ENCODE data around the gene ECI1.

The ECI1 gene

DNA sequence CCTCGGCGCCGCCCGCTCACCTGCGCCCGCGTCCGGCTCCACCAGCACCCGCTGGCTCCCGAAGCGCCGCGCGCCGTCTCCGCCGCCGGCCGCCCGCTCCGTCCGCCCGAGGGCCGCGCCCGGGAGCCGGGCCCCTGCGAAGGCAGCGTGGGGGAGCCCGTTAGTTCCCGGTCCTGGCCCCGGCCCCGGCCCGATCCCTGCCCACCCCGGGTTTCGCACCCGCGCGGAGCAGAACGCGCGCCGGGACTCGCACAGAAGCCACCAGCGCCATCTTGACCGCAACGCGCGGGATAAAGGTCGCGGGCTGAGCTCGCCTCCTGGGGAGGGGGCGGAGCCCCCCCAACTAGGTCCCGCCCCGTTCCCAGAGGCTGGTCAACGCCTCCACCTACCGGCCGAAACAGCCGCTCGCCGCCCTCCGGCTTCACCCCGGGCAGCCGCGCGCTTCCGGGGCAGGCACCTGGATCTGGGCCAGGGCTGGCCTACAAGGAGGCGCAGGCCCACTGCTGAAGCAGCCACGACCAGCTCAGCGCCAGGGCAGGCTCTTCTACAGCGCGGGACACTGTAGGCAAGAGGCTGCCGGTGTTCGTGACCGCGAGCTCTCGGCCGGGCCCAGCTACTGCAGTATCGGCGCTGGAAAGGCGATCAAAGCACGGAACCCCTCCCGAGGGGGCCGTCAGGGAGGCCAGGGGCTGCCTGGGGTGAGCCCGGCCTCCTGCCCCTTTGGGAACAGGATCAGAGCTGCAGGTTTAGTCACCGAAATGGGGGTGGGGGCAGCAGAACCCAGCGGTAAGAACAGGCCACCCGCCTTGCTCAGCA, at the start of gene ECI1:
ECI1 (minus strand) TSS at position 292 of the 816 bp plus-strand sequence; CDS start at position 271, 21 bp downstream.
- no peaks in the 10 kb centered on the region for H3K27me3 ChIP-seq (ENCODE audit: control insufficient read depth in 1 of 2, insufficient read depth in 2 of 2, low read length in 2 of 2)
- peak within 1 kb of the TSS; percentile 20 for H3K27ac ChIP-seq (ENCODE audit: low read depth, low read length)
- peak within 1 kb of the TSS; percentile 17 to 53 for H3K4me3 ChIP-seq (ENCODE audit: low read depth in 1 of 2, low read length in 2 of 2)
- H3K4me1 ChIP-seq (ENCODE audit: insufficient read depth, low read length): peaks cover 13% of the 10 kb centered on the region
- H3K9me3 ChIP-seq (ENCODE audit: low read length): no peaks in the 10 kb centered on the region
- H3K36me3 ChIP-seq (ENCODE audit: insufficient read depth, low read length): peaks cover 24% of the 10 kb centered on the region
- peak within 1 kb of the TSS; percentile 66 for H3K9ac ChIP-seq (ENCODE audit: low read length)

GRCh38 chr16:2299915-2300192, 48.5 kb upstream of the ECI1 start:
- Histone ChIP-seq H3K36me3 (ENCODE audit: insufficient read depth, low read length) (peaks cover 12% of the 10 kb centered on the region), H3K9me3 (ENCODE audit: low read length) (no peaks in the 10 kb centered on the region)

DNA sequence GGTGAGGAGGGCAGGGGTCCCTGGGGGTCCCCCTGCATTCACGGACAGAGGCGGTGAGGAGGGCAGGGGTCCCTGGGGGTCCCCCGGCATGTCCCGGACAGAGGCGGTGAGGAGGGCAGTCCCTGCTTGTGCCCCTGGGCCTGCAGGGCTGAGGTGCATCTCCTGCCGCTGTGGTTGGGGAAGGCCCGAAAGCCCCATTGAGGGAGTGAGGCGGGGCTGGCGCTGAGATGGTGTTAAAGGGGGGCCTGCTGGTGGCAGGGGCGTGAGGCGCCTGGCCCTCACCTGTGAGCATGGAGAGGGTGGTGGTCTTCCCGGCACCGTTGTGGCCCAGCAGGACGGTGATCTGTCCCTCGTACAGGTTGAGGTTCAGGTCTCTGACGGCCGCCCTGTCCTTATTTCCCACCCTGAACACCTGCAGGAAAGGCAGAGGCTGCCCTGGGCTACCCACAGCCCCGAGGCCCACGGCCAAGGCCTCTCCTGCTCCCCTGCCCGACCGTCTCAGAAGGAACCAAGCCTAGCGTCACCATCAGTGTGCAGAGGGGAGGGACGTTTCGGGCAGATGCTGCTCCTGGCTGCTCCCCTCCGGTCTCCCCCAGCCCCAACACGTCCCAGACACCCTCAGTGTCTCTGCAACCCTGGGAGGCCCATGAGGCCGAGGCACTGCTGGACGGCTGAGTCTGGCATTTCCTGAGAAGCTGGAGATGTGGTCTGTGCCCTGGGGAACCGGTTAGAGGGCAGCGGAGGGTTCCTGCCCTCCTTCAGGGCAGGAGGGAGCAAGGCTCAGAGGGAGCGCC, 47.9 kb upstream of the ECI1 start:
- Histone ChIP-seq H3K27ac (ENCODE audit: low read depth, low read length) (no peak overlapping the region), H3K9ac (ENCODE audit: low read length) (no peak overlapping the region), H3K36me3 (ENCODE audit: insufficient read depth, low read length) (peaks cover 12% of the 10 kb centered on the region), H3K4me1 (ENCODE audit: insufficient read depth, low read length) (no peaks in the 10 kb centered on the region), H3K4me3 (ENCODE audit: low read depth in 1 of 2, low read length in 2 of 2) (no peak overlapping the region), H3K27me3 (ENCODE audit: control insufficient read depth in 1 of 2, insufficient read depth in 2 of 2, low read length in 2 of 2) (no peaks in the 10 kb centered on the region), H3K9me3 (ENCODE audit: low read length) (no peaks in the 10 kb centered on the region)

More at GRCh38 chr16:2299915-2300192, 48.5 kb upstream of the ECI1 start:
- H3K4me1 ChIP-seq (ENCODE audit: insufficient read depth, low read length): no peaks in the 10 kb centered on the region
- H3K27me3 ChIP-seq (ENCODE audit: control insufficient read depth in 1 of 2, insufficient read depth in 2 of 2, low read length in 2 of 2): no peaks in the 10 kb centered on the region
- no peak overlapping the region for H3K27ac ChIP-seq (ENCODE audit: low read depth, low read length)
- no peak overlapping the region for H3K4me3 ChIP-seq (ENCODE audit: low read depth in 1 of 2, low read length in 2 of 2)
- no peak overlapping the region for H3K9ac ChIP-seq (ENCODE audit: low read length)

DNA sequence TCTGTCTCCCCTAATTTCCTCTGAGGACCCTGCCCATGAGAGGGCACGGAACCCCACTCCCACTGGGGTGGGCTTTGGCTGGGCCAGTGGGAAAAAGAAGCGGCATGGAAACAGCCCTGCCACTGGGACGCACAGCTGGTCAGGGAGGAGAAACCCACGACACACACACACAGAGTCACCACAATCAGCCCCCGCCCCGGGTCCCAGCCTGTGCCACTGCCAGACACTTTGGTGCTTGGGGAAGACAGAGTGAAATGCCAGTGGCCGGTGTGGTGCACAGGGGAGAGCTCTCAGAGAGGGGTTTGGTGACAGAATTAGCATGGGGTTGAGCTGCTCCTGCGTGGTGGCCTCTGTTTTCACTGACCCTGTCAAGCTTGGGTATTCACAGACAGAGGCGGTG, 47.2 kb upstream of the ECI1 start:
- H3K36me3 ChIP-seq (ENCODE audit: insufficient read depth, low read length): peaks cover 12% of the 10 kb centered on the region

GRCh38 chr16:2297506-2297860, 46.1 kb upstream of the ECI1 start:
- Histone ChIP-seq H3K27me3 (ENCODE audit: control insufficient read depth in 1 of 2, insufficient read depth in 2 of 2, low read length in 2 of 2) (no peaks in the 10 kb centered on the region), H3K36me3 (ENCODE audit: insufficient read depth, low read length) (peaks cover 12% of the 10 kb centered on the region), H3K9me3 (ENCODE audit: low read length) (no peaks in the 10 kb centered on the region), H3K9ac (ENCODE audit: low read length) (no peak overlapping the region), H3K4me1 (ENCODE audit: insufficient read depth, low read length) (no peaks in the 10 kb centered on the region), H3K4me3 (ENCODE audit: low read depth in 1 of 2, low read length in 2 of 2) (no peak overlapping the region), H3K27ac (ENCODE audit: low read depth, low read length) (no peak overlapping the region)

More for the DNA sequence above, 47.2 kb upstream of the ECI1 start:
- Histone ChIP-seq H3K4me3 (ENCODE audit: low read depth in 1 of 2, low read length in 2 of 2) (no peak overlapping the region), H3K9me3 (ENCODE audit: low read length) (no peaks in the 10 kb centered on the region), H3K27me3 (ENCODE audit: control insufficient read depth in 1 of 2, insufficient read depth in 2 of 2, low read length in 2 of 2) (no peaks in the 10 kb centered on the region), H3K27ac (ENCODE audit: low read depth, low read length) (no peak overlapping the region), H3K4me1 (ENCODE audit: insufficient read depth, low read length) (no peaks in the 10 kb centered on the region), H3K9ac (ENCODE audit: low read length) (no peak overlapping the region)

DNA sequence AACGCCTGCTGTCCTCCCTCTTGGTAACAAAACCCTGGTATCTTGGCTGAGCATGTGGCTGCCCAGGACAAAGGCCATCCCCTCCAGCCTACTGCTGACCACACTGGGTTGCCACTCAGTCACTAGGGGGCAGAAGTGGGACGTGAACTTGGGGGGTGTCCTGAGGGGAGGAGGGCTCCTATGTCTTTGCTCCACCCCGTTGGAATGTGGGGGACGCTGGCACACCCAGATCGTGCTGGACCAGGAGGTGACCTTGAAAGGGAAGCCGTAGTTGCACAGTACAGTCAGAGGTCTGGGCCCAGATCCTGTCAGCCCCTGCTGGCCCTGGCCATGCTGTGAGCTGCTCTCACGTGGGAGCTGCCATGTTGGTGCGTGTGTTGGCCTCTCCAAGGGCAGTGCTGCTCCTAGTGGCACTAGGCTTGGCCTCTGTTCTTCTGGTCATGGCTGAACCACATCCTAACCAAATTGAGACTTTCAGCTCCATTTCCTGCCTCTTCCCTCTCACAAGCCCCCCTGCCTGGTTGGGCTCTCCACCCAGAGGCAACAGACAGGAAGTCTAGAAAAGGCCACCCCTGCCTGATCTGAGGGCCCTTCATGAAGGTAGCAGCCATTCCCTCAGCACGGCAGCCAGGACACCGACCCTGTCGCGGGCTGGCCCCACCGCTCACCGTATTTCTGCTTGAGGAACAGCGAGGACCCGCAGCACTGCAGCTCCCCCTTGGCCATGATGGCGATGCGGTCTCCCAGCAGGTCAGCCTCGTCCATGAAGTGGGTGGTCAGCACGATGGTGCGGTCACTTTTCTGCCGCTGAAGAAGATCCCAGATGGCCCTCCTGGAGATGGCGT, 45.5 kb upstream of the ECI1 start:
- H3K27ac ChIP-seq (ENCODE audit: low read depth, low read length): no peak overlapping the region
- no peak overlapping the region for H3K4me3 ChIP-seq (ENCODE audit: low read depth in 1 of 2, low read length in 2 of 2)
- H3K9ac ChIP-seq (ENCODE audit: low read length): no peak overlapping the region
- no peaks in the 10 kb centered on the region for H3K4me1 ChIP-seq (ENCODE audit: insufficient read depth, low read length)
- H3K9me3 ChIP-seq (ENCODE audit: low read length): no peaks in the 10 kb centered on the region
- H3K36me3 ChIP-seq (ENCODE audit: insufficient read depth, low read length): peaks cover 12% of the 10 kb centered on the region
- no peaks in the 10 kb centered on the region for H3K27me3 ChIP-seq (ENCODE audit: control insufficient read depth in 1 of 2, insufficient read depth in 2 of 2, low read length in 2 of 2)

DNA sequence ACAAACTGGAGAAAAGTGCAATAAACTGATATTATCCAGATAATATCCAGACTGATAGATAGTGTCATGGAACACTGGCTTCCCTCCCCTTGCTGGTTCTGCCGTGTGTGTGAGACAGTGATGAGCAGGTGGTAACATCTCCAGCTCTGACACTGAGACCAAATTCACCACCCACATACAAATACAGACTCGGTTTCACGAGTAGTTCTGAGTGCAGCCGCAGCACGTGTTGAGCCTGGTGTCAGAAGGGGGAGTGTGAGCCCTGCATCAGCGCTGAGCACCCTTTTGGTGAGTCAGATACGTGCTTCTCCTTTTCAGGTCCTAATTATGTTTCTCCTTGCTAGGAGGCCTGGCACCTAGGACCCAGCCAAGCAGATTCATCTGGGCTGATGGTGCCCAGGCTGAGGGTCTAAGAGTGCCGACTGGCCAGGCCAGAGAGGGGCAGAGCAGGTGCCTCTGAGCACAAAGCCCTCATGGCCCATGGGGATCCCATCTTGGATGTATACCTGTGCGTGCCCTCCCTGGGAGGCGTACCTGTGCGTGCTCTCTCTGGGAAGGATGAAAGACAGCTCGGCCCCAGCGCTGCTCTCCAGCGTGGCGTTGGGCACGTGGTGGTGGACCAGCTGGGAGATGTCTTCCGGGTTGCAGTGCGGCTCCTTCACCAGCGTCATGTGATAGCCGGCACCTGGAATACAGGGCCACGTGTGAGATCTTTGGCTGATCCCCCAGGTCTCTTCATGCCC, 43.8 kb upstream of the ECI1 start:
- Histone ChIP-seq H3K4me3 (ENCODE audit: low read depth in 1 of 2, low read length in 2 of 2) (no peak overlapping the region), H3K9me3 (ENCODE audit: low read length) (no peaks in the 10 kb centered on the region), H3K9ac (ENCODE audit: low read length) (no peak overlapping the region), H3K27ac (ENCODE audit: low read depth, low read length) (no peak overlapping the region), H3K27me3 (ENCODE audit: control insufficient read depth in 1 of 2, insufficient read depth in 2 of 2, low read length in 2 of 2) (no peaks in the 10 kb centered on the region), H3K4me1 (ENCODE audit: insufficient read depth, low read length) (no peaks in the 10 kb centered on the region), H3K36me3 (ENCODE audit: insufficient read depth, low read length) (peaks cover 12% of the 10 kb centered on the region)

- Histone ChIP-seq H3K4me3 (ENCODE audit: low read depth in 1 of 2, low read length in 2 of 2) (no peak overlapping the region), H3K27me3 (ENCODE audit: control insufficient read depth in 1 of 2, insufficient read depth in 2 of 2, low read length in 2 of 2) (no peaks in the 10 kb centered on the region), H3K27ac (ENCODE audit: low read depth, low read length) (no peak overlapping the region), H3K4me1 (ENCODE audit: insufficient read depth, low read length) (no peaks in the 10 kb centered on the region), H3K9me3 (ENCODE audit: low read length) (no peaks in the 10 kb centered on the region), H3K9ac (ENCODE audit: low read length) (no peak overlapping the region), H3K36me3 (ENCODE audit: insufficient read depth, low read length) (peaks cover 16% of the 10 kb centered on the region)
Observed at GRCh38 chr16:2292221-2292620, 40.8 kb upstream of the ECI1 start.

DNA sequence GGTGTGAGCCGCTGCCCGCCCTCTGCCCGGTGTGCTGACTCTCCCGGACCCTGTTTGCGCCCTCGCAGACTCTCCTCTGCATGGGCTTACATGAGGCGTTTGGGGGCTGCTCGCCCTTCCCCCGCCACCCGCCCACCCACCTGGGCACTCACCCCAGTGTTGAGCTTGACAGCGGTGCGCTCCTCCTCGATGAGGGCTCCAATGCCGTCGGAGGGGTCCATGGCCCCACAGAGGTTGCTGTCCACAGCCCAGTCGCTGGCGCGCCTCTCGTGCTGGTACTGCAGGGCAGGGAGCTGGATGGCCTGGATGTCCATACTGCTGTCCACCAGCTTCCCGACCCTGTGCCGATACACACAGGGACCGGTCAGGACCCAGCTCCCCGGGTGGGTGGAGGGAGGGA, 37.9 kb upstream of the ECI1 start:
- Histone ChIP-seq H3K4me3 (ENCODE audit: low read depth in 1 of 2, low read length in 2 of 2) (no peak overlapping the region), H3K36me3 (ENCODE audit: insufficient read depth, low read length) (peaks cover 6% of the 10 kb centered on the region)

GRCh38 chr16:2288726-2289125, 37.3 kb upstream of the ECI1 start:
- H3K27me3 ChIP-seq (ENCODE audit: control insufficient read depth in 1 of 2, insufficient read depth in 2 of 2, low read length in 2 of 2): no peaks in the 10 kb centered on the region
- H3K9ac ChIP-seq (ENCODE audit: low read length): no peak overlapping the region
- H3K4me3 ChIP-seq (ENCODE audit: low read depth in 1 of 2, low read length in 2 of 2): no peak overlapping the region
- no peak overlapping the region for H3K27ac ChIP-seq (ENCODE audit: low read depth, low read length)
- H3K4me1 ChIP-seq (ENCODE audit: insufficient read depth, low read length): no peaks in the 10 kb centered on the region
- H3K9me3 ChIP-seq (ENCODE audit: low read length): no peaks in the 10 kb centered on the region
- peaks cover 10% of the 10 kb centered on the region for H3K36me3 ChIP-seq (ENCODE audit: insufficient read depth, low read length)

More for the DNA sequence above, 37.9 kb upstream of the ECI1 start:
- no peaks in the 10 kb centered on the region for H3K27me3 ChIP-seq (ENCODE audit: control insufficient read depth in 1 of 2, insufficient read depth in 2 of 2, low read length in 2 of 2)
- H3K9me3 ChIP-seq (ENCODE audit: low read length): no peaks in the 10 kb centered on the region
- H3K27ac ChIP-seq (ENCODE audit: low read depth, low read length): no peak overlapping the region
- no peak overlapping the region for H3K9ac ChIP-seq (ENCODE audit: low read length)
- no peaks in the 10 kb centered on the region for H3K4me1 ChIP-seq (ENCODE audit: insufficient read depth, low read length)
